DMS 273 treated with DMSO at 0.1 percent for 48 hours (cell line): ENCODE results near the gene CA6.
"Not testable (repeated sequence)": the region's sequence is repeated elsewhere in the genome, so short reads cannot be mapped to it uniquely, and the experiment has no call there.

Source experiments
- DNase-seq: peaks from one replicate; lab custom pipeline; 2025; lab: John Stamatoyannopoulos, UW

CA6 gene

GRCh38 chr1:8926707-8927694, 18.7 kb upstream of the CA6 start:
- no peak for DNase-seq

GRCh38 chr1:8930116-8930515, 15.6 kb upstream of the CA6 start:
- no peak for DNase-seq

GRCh38 chr1:8937051-8937450, 8.6 kb upstream of the CA6 start:
- DNase-seq = not testable (repeated sequence)

- DNase-seq = no peak
These were observed 8.0 kb upstream of the CA6 start for GRCh38 chr1:8937701-8938100.

- DNase-seq = no peak
These were observed 7.3 kb upstream of the CA6 start for GRCh38 chr1:8938232-8938999.

- DNase-seq = no peak
These were observed 6.7 kb upstream of the CA6 start for GRCh38 chr1:8939000-8939265.

- DNase-seq = no peak
These were observed 6.2 kb upstream of the CA6 start for GRCh38 chr1:8939362-8939995.

GRCh38 chr1:8941906-8942305, 3.8 kb upstream of the CA6 start:
- no peak for DNase-seq

- no peak for DNase-seq
These were observed 1.9 kb upstream of the CA6 start for GRCh38 chr1:8943498-8944405.

- DNase-seq = no peak
These were observed 1.5 kb downstream of the CA6 start for GRCh38 chr1:8947127-8947691.

GRCh38 chr1:8950309-8950708, 4.6 kb downstream of the CA6 start:
- no peak for DNase-seq

GRCh38 chr1:8951231-8951630, 5.6 kb downstream of the CA6 start:
- no peak for DNase-seq

- DNase-seq = no peak
These were observed 9.7 kb downstream of the CA6 start for GRCh38 chr1:8955406-8955805.

GRCh38 chr1:8956461-8957349, 11.0 kb downstream of the CA6 start:
- no peak for DNase-seq

GRCh38 chr1:8962812-8963530, 17.3 kb downstream of the CA6 start:
- no peak for DNase-seq

GRCh38 chr1:8963963-8964362, 18.3 kb downstream of the CA6 start:
- no peak for DNase-seq

- DNase-seq = no peak
These were observed 19.6 kb downstream of the CA6 start for GRCh38 chr1:8965121-8965820.

- DNase-seq = no peak
These were observed 20.9 kb downstream of the CA6 start for GRCh38 chr1:8966606-8967005.

- not testable (repeated sequence) for DNase-seq
These were observed 23.2 kb downstream of the CA6 start for GRCh38 chr1:8968902-8969301.
